ENCODE data around the gene DAD1. TPM values are rescaled to one million over a fixed set of nuclear protein-coding genes. Genes with fewer than 3 reads are reported as not detected.
"Not testable (repeated sequence)": the region's sequence is repeated elsewhere in the genome, so short reads cannot be mapped to it uniquely, and the experiment has no call there.

The DAD1 gene
- total and polyA plus RNA-seq, 2 experiments from 2014 or later = 369 to 653 TPM

- no peak for DNase-seq
- Histone ChIP-seq H3K4me2 (ENCODE audit: unreplicated experiment) (no peak overlapping the region), H3K79me2 (ENCODE audit: insufficient read depth) (peaks cover 8% of the 10 kb centered on the region), H2AFZ (no peak overlapping the region), H3K4me3 (no peak overlapping the region), H4K20me1 (ENCODE audit: insufficient read depth) (no peaks in the 10 kb centered on the region), H3K27ac (no peak overlapping the region), H3K27me3 (replicated peaks; ENCODE audit: insufficient read depth) (no peaks in the 10 kb centered on the region), H3K9me2 (ENCODE audit: insufficient read depth) (no peaks in the 10 kb centered on the region), H3K4me1 (ENCODE audit: insufficient read depth) (peaks cover 5% of the 10 kb centered on the region), H3K9me3 (ENCODE audit: low read depth) (no peaks in the 10 kb centered on the region), H3K9ac (no peak overlapping the region), H3F3A (ENCODE audit: insufficient read depth) (peaks cover 6% of the 10 kb centered on the region; the same call in 1 of the 2 replicates), H3K36me3 (ENCODE audit: low read depth) (no peaks in the 10 kb centered on the region)
- in situ Hi-C loops (cut with MboI) = no loop called here
- WGBS, 2 experiments (ENCODE audit: low coverage in 1 of 2, low lambda C conversion rate in 2 of 2, missing lambda C conversion rate in 2 of 2) = 25 to 28% methylated on average over 3 of the region's 3 CpGs
- TF ChIP-seq EZH2 (IDR thresholded peaks at IDR 0.05; ENCODE audit: insufficient read depth, poor library complexity, severe bottlenecking) (no peak), EZH2phosphoT487 (IDR thresholded peaks at IDR 0.05; ENCODE audit: insufficient read depth, low read depth) (no peak)
These were observed 4.2 kb upstream of the DAD1 start for GRCh38 chr14:22593189-22593588.

GRCh38 chr14:22588526-22589095 is 413 bp downstream of the DAD1 start:
- H4K20me1 ChIP-seq (ENCODE audit: insufficient read depth) = no peaks in the 10 kb centered on the region
- DNase-seq = peak; percentile 36
- peak overlapping the region; percentile 98 for H3K9ac ChIP-seq
- H3K27ac ChIP-seq = peak overlapping the region; percentile 100
- 1 to 3% methylated on average over 17 of the region's 17 CpGs for WGBS, 2 experiments (ENCODE audit: low coverage in 1 of 2, low lambda C conversion rate in 2 of 2, missing lambda C conversion rate in 2 of 2)
- peaks cover 42% of the 10 kb centered on the region for H3K4me1 ChIP-seq (ENCODE audit: insufficient read depth)
- H3K9me2 ChIP-seq (ENCODE audit: insufficient read depth) = no peaks in the 10 kb centered on the region
- H3F3A ChIP-seq (ENCODE audit: insufficient read depth) = peaks cover 9% of the 10 kb centered on the region; the same call in 1 of the 2 replicates
- no peaks in the 10 kb centered on the region for H3K27me3 ChIP-seq (replicated peaks; ENCODE audit: insufficient read depth)
- H3K79me2 ChIP-seq (ENCODE audit: insufficient read depth) = peaks cover 54% of the 10 kb centered on the region
- H2AFZ ChIP-seq = peak overlapping the region; percentile 73
- H3K9me3 ChIP-seq (ENCODE audit: low read depth) = no peaks in the 10 kb centered on the region
- TF ChIP-seq EZH2phosphoT487 (IDR thresholded peaks at IDR 0.05; ENCODE audit: insufficient read depth, low read depth) (no peak), EZH2 (IDR thresholded peaks at IDR 0.05; ENCODE audit: insufficient read depth, poor library complexity, severe bottlenecking) (no peak)
- H3K4me3 ChIP-seq = peak overlapping the region; percentile 100
- in situ Hi-C loops (cut with MboI) = no loop called here
- 0 out of 2 replicates have a peak, but pooled peaks cover 3% of the 10 kb centered on the region for H3K36me3 ChIP-seq (ENCODE audit: low read depth)
- peak overlapping the region; percentile 99 for H3K4me2 ChIP-seq (ENCODE audit: unreplicated experiment)

GRCh38 chr14:22587677-22588422 is 1.2 kb downstream of the DAD1 start:
- H3K36me3 ChIP-seq (ENCODE audit: low read depth); H3K9me2 ChIP-seq (ENCODE audit: insufficient read depth); H3F3A ChIP-seq (ENCODE audit: insufficient read depth); H3K9me3 ChIP-seq (ENCODE audit: low read depth); H3K27me3 ChIP-seq (replicated peaks; ENCODE audit: insufficient read depth); in situ Hi-C loops (cut with MboI); H4K20me1 ChIP-seq (ENCODE audit: insufficient read depth): not testable (repeated sequence)
- H2AFZ ChIP-seq = peak overlapping the region; percentile 73; the same call in 1 of the 2 replicates
- DNase-seq = peak; percentile 32
- H3K4me1 ChIP-seq (ENCODE audit: insufficient read depth) = peaks cover 42% of the 10 kb centered on the region
- H3K4me2 ChIP-seq (ENCODE audit: unreplicated experiment) = peak overlapping the region; percentile 99
- H3K9ac ChIP-seq = peak overlapping the region; percentile 98
- peak overlapping the region; percentile 100 for H3K27ac ChIP-seq
- H3K4me3 ChIP-seq = peak overlapping the region; percentile 100
- H3K79me2 ChIP-seq (ENCODE audit: insufficient read depth) = peaks cover 61% of the 10 kb centered on the region
- 74 to 76% methylated on average over 10 of the region's 10 CpGs for WGBS, 2 experiments (ENCODE audit: low coverage in 1 of 2, low lambda C conversion rate in 2 of 2, missing lambda C conversion rate in 2 of 2)

- H2AFZ ChIP-seq = no peak overlapping the region
- H3K9me2 ChIP-seq (ENCODE audit: insufficient read depth) = no peaks in the 10 kb centered on the region
- no peak overlapping the region for H3K9ac ChIP-seq
- H3K79me2 ChIP-seq (ENCODE audit: insufficient read depth) = peaks cover 67% of the 10 kb centered on the region
- H4K20me1 ChIP-seq (ENCODE audit: insufficient read depth) = no peaks in the 10 kb centered on the region
- TF ChIP-seq EZH2phosphoT487 (IDR thresholded peaks at IDR 0.05; ENCODE audit: insufficient read depth, low read depth) (no peak), EZH2 (IDR thresholded peaks at IDR 0.05; ENCODE audit: insufficient read depth, poor library complexity, severe bottlenecking) (no peak)
- peak overlapping the region; percentile 100 for H3K4me3 ChIP-seq
- peaks cover 42% of the 10 kb centered on the region for H3K4me1 ChIP-seq (ENCODE audit: insufficient read depth)
- DNase-seq = no peak
- no peak overlapping the region for H3K27ac ChIP-seq
- no peaks in the 10 kb centered on the region for H3K9me3 ChIP-seq (ENCODE audit: low read depth)
- peak overlapping the region; percentile 99 for H3K4me2 ChIP-seq (ENCODE audit: unreplicated experiment)
- in situ Hi-C loops (cut with MboI) = no loop called here
- no peaks in the 10 kb centered on the region for H3K27me3 ChIP-seq (replicated peaks; ENCODE audit: insufficient read depth)
- peaks cover 9% of the 10 kb centered on the region; the same call in 1 of the 2 replicates for H3F3A ChIP-seq (ENCODE audit: insufficient read depth)
- 93 to 96% methylated on average over 5 of the region's 5 CpGs for WGBS, 2 experiments (ENCODE audit: low coverage in 1 of 2, low lambda C conversion rate in 2 of 2, missing lambda C conversion rate in 2 of 2)
- H3K36me3 ChIP-seq (ENCODE audit: low read depth) = 0 out of 2 replicates have a peak, but pooled peaks cover 3% of the 10 kb centered on the region
These were observed 1.8 kb downstream of the DAD1 start for GRCh38 chr14:22587247-22587646.

Data from GM23248 (cell line).